GM18858 (cell line): ENCODE measurements around the gene HCRTR2.
"Not testable (repeated sequence)": the region's sequence is repeated elsewhere in the genome, so short reads cannot be mapped to it uniquely, and the experiment has no call there.

ENCODE experiments used
- ATAC-seq: cut with Tn5 transposase; IDR thresholded peaks from one replicate; pipeline ENCODE4 v1.9.1; 2021; ENCODE audit not compliant: unreplicated experiment

The HCRTR2 gene

DNA sequence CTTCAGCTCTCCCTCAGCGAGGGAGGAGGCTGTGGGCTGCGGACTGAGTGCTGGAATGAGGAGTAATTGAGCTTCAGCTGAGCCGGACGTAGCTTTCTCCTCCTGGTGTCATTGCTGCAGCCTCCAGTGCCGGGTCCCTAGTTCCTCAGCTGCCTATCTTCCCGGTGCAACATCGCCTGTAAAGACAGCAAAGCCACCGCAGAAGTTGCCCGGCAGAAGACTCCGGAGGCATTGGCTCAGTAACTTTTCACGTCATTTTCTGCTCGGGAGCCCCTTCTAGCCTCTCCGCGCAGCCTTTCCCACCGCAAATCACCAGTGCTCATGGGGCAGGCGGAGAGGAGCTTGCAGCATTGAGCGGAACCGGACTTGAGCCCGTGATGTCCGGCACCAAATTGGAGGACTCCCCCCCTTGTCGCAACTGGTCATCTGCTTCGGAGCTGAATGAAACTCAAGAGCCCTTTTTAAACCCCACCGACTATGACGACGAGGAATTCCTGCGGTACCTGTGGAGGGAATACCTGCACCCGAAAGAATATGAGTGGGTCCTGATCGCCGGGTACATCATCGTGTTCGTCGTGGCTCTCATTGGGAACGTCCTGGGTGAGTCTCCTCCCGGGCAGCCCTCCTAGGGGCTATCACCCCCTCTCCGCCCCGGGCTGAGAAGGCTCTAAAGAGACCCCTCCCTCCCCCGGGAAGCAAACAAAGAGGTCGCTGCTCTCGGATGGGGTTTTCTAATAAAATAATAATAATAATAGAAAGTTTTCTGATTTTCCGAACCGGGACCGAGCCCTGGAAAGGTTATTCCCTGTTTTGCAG, at the start of gene HCRTR2:
Gene HCRTR2 (plus strand): TSS at position 305 of the 816 bp plus-strand sequence. CDS start 73 bp downstream, at position 378.
- no peak for ATAC-seq

GRCh38 chr6:55130806-55131324, 43.5 kb upstream of the HCRTR2 start:
- ATAC-seq, result no peak

- no peak for ATAC-seq
These were observed 42.7 kb upstream of the HCRTR2 start for GRCh38 chr6:55131616-55132015.

DNA sequence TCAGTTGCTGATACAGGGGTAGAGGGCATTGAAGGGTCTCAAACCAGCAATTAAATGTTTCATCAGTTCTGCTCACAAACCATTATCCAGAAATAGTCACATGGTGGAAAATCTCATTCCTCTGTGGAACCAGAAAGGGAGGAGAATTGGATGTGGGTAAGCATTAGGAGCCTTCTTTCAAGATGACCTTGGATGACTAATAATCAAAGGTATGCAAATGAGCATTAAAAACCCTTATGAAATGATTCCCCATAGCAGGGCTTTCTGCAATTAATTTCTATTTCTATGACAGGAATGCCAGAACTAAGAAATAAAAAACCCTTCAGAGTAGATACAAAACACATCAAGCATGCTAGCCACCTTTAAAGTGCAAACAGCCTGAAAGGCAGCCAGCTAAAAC, 37.4 kb upstream of the HCRTR2 start:
- ATAC-seq, result no peak

DNA sequence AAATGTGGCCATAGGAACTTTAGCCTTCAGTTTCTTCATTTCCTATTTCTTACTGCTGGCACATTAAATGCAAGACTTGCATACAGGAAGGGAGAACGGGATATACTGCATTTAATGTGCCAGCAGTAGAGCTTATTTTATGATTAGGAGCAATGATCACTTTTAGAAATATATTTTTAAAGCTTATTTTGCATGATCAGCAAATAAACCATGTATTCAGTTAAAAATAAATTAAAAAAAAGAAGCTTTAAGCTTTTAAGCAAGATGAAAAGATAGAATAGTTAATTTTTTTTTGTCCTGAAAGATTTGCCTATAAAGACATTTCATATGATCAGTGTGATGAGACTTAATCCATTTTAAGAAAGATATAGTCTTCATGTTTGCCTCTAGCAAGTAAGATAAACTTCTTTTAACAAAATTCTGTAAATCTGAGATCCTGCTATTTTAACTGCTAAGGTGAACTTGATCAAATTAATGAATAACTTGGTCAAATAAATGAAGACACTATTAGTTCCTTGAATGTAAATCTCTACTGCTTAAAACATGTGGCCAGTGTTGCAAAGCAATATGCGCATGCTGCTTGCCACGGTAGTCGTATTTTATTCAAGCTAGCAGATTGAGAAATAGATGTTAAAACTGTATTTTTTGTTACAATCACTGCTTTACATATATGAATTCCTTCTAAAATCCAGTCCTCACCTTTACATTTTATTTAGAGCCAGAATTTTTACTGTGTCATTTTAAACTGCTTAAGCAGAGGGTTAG, 36.2 kb upstream of the HCRTR2 start:
- no peak for ATAC-seq

DNA sequence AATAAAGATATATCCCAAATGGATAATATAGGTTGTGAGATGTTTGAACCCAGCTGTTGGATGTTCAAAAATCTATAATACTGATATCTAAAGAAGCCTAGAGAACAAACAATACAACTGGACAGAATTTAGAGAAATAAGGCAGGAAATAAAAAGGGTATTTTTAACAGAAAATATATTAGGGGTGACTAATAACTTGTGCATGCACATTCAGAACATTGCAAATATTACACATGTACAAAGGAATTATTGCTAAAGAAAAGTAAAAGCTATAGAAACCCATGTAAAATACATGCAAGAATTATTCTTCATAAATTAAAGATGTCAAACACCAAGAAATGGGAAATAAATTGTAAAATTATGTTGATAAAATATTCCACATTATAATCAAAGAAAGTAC, 32.7 kb upstream of the HCRTR2 start:
- no peak for ATAC-seq

DNA sequence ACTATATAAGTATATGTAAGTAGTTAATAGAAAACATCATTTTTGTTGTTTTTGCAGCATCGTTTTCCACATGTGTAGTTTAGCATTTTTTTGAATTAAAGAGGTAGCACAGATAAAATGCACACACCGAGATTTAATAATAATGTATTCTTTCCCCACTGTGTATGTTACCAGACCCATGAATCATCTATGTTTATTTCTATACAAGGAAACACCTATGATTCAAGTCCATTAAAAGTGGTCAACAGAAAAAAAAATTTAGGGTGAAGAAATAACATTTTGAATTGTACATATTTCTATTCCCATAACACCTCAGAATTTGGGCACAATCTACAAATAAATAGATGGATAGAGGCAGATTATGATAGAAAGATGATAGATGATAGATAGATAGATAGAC, 31.7 kb upstream of the HCRTR2 start:
- ATAC-seq, result no peak

- no peak for ATAC-seq
These were observed 21.0 kb upstream of the HCRTR2 start for GRCh38 chr6:55153284-55153683.

GRCh38 chr6:55158784-55159183, 15.5 kb upstream of the HCRTR2 start:
- not testable (repeated sequence) for ATAC-seq

GRCh38 chr6:55167860-55168259, 6.5 kb upstream of the HCRTR2 start:
- ATAC-seq, result no peak

- ATAC-seq, result no peak
These were observed 1.0 kb downstream of the HCRTR2 start for GRCh38 chr6:55175078-55176049.

- no peak for ATAC-seq
These were observed 2.6 kb downstream of the HCRTR2 start for GRCh38 chr6:55176958-55177357.

- no peak for ATAC-seq
These were observed 5.9 kb downstream of the HCRTR2 start for GRCh38 chr6:55180258-55180657.

DNA sequence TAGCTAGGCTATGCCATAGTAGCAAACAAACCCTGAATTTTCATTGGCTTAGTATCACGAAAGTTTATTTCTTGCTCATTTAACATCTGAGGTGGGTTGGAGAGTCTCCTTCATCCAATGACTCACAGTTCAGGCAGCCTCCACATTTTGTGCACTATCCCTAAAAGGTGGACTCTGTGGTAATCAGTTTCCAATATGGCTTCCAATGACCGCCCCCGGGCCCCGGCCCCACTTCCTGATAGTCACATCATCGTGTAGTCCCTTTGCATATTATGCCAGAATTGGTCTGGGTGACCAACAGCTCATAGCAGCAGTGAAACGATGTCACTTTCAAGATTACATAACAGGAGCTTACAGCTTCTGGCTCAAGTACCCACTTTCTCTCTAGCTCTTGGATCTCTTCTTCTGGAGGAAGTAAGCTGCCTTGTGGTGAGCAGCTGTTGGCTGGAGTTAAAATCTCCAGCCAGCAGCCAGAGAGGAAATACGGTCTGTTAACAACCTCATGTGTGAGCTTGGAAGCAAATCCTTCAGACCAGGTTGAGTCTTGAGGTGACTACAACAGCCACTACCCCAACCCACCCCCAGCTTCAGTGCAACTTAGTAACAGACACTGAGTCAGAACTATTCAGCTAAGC, 7.8 kb downstream of the HCRTR2 start:
- no peak for ATAC-seq

- no peak for ATAC-seq
These were observed 10.6 kb downstream of the HCRTR2 start for GRCh38 chr6:55184782-55185530.

DNA sequence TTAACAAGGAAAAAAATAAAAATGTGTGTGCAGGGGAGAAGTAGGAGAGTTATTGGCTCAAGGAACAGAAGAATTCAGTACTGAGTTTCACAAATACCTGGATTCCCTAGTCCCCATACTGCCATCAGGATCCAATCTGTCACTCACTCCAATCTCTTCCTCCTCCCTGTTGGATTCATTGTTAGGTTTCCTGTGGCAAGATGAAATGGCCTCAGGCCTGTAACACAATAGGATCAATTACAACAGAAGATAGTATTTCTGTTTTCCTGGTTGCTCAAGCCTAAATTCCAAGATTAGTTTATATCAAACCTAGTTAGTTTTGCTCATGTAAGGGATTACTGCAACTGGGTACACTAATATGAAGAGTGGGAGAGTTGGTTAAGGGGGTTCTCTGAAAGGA, 24.4 kb downstream of the HCRTR2 start:
- no peak for ATAC-seq

GRCh38 chr6:55199239-55199638, 24.9 kb downstream of the HCRTR2 start:
- ATAC-seq, result no peak

- ATAC-seq, result no peak
These were observed 34.5 kb downstream of the HCRTR2 start for GRCh38 chr6:55208478-55209458.
